GM18508 (cell line): Measurements from ENCODE around the gene TAF8.
"Not testable (repeated sequence)": the region's sequence is repeated elsewhere in the genome, so short reads cannot be mapped to it uniquely, and the experiment has no call there.

ENCODE experiments used
- ATAC-seq: cut with Tn5 transposase; IDR thresholded peaks from one replicate; pipeline ENCODE4 v1.9.1; 2021; ENCODE audit warnings: moderate number of reproducible peaks; ENCODE audit not compliant: insufficient read depth, unreplicated experiment

The TAF8 gene, protein sequence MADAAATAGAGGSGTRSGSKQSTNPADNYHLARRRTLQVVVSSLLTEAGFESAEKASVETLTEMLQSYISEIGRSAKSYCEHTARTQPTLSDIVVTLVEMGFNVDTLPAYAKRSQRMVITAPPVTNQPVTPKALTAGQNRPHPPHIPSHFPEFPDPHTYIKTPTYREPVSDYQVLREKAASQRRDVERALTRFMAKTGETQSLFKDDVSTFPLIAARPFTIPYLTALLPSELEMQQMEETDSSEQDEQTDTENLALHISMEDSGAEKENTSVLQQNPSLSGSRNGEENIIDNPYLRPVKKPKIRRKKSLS

DNA sequence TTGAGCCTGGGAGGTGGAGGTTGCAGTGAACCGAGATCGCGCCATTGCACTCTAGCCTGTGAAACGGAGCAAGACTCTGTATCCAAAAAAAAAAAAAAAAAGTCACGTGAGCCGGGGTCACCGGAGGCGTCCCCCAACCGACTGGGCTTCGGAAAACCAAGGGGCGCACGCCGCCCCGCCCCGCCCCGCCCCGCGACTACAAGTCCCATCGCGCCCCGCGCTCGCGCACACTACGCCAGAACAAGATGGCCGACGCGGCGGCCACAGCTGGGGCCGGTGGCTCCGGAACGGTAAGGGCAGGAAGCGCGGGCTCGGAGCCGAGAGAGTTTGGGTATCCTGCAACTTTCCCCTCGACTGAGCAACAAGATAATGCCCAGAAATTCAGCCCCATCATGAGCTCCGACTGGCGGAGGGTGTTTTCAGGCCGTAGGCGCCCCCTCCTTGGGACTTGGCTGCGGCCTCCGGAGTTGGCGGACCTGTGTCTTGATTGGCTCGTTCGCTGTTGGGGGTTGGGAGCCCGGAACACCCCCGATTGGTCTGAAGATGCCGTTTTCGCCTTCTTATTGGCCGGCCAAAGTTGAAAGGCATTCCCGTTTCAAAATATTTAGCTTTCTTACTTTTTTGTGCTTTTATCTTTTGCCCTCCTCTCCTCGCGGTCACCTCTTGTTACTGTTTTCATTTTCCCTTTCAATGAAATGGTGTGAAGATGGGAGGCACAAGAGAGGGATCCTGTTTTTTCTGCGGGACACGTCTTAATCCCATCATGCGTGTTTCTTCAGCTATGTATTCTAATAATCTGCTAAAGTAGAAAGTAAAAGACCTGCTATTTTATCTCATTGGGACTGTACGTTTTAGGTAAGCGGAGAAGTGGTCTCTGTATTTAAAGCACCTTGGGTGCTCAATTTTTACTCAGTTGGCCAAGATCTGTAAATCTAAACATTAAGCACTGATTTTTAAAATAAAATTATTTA lies at the start of gene TAF8:
TAF8 (plus strand) TSS at position 228 of the 971 bp plus-strand sequence; CDS start at position 246, 18 bp downstream.
- peak; percentile 55 for ATAC-seq

DNA sequence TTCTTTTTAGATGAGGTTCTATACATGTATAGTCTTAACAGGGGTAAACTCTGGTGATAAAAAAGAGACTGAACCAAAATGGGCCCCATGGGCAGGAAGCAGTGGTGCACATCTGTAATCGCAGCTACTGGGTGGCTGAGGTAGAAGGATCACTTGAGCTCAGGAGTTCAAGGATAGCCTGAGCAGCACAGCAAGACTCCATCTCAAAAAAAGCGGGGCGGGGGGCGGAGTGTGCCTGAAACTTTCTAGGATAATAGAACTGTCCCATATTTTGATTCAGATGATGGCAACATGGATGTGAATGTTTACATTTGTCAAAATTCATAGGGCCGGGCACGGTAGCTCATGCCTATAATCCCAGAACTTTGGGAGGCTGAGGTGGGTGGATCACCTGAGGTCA lies 48.8 kb upstream of the TAF8 start:
- ATAC-seq: no peak

DNA sequence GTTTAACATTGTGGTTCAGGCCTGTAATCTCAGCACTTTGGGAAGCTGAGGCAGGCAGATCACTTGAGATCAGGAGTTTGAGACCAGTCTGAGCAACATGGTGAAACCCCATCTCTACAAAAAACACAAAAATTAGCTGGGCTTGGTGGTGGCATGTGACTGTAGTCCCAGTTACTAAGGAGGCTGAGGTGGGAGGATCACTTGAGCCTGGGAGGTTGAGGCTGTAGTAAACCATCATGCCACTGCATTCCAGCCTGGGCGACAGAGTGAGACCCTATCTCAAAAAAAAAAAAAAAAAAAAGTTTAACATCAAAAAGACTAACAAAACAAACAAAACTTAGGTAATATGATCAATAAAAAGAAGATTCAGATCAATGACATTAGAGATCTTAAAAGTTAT lies 46.7 kb upstream of the TAF8 start:
- ATAC-seq: not testable (repeated sequence)

DNA sequence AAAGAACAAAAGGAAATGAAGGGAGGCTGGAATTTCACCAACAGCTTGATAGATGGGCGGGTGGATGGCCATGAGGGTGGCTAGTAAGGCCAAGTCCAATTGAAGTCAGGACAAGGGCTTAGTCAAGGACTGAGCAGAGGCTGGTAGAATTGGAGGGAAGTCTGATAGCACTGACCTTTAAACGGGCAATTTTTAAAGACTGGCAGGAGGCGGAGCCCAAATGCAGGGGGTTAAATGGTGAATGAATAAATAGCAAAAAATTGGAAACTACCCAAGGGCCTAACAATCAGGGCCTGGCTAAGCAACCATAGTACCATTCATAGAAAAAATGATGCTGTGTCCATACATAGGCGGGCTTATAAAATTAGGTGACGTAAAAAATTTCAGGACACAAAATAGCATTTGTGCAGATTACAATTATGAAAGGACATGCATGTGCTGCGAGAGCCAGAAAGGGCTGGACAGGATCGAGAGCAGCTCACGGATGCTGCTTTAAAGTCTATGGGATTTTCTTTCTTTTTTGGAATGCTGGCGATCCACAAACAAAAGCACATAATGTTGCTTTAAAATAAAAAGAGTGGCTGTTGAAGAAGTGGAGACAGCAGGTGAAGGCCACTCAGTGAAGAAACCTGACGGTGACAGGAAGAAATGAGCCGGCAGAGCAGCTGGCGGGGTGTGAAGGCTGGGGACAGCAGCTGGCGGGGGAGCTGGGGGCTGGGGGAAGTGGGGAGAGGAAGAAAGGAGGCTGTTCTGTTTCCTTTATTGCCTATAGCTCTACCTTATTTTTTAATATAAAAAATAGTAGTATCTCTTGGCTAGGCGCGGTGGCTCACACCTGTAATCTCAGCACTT lies 42.8 kb upstream of the TAF8 start:
- no peak for ATAC-seq

DNA sequence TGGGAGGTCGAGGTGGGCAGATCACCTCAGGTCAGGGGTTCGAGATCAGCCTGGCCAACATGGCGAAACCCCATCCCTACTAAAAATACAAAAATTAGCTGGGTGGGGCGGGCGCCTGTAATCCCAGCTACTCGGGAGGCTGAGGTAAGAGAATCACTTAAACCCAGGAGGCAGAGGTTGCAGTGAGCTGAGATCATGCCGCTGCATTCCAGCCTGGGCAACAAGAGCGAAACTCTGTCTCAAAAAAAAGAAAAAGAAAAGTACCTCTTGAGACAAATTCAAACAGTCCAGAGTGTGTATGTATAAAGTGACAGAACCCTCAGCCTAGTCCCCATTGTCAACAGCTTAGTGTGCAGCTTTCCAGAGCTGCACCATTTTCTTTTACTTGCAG lies 42.2 kb upstream of the TAF8 start:
- not testable (repeated sequence) for ATAC-seq

DNA sequence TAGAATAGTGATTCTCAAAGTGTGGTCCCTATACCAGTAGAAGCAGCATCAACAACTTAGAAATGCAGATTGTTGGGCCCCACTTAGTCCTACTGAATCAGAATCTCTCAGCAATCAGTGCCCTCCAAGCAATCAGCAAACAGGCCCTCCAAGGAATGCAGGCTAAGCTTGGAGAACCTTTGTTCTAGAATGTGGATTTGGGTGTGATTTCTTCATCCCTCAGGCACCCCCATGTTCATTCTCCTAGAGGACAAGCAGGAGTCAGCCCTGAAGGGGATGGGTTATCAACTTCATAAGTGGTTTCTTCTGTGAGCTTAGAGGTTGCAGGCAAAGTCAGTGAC lies 40.5 kb upstream of the TAF8 start:
- no peak for ATAC-seq

DNA sequence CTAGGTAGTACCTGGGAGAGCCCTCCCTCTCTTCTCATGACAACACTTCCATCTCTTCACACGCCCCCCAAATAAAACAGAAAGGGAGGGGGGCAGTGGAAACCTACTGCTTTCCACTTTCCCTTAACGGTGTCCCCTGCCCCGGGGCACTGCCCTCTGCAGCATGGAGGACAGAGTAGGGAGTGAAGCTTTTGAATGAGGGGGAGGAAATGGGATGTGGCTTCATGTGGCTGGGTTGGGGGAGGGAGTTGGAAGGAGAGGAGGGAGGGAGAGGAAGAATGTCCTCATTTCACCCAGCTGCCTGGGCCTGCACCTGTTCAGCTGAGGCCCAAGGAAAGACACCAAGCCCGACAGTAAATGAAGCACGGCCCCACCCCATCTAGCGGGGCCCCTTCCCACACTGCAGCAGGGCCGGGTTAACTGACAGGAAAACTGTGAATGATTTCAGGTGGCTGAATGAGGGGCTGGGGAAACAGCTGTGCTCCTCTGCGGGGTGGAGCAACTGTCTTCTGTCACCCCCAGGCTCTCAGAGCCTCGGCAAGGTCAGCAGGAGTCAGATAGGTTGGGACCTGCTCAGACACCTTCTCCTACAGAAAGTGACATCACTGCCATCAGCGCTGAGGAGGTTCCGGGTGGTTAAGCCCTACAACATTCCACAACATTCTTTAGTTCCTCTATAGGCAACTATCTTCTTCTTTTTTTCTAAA lies 40.0 kb upstream of the TAF8 start:
- no peak for ATAC-seq

DNA sequence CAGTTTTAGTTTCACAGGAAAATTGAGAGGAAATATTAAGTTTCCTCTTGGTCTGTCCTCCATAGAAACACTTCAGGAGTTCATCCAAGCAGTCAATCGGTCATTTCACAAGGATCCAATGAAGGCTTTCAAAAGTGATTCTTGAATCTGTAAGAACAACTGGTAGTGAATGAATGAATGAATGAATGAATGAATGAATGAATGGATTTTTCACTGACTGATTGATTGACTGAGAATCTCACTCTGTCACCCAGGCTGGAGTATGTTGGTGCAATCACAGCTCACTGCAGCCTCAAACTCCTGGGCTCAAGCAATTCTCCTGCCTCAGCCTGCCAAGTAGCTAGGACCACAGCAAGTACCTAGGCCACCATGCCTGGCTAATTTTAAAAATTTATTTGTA lies 39.4 kb upstream of the TAF8 start:
- ATAC-seq: no peak

DNA sequence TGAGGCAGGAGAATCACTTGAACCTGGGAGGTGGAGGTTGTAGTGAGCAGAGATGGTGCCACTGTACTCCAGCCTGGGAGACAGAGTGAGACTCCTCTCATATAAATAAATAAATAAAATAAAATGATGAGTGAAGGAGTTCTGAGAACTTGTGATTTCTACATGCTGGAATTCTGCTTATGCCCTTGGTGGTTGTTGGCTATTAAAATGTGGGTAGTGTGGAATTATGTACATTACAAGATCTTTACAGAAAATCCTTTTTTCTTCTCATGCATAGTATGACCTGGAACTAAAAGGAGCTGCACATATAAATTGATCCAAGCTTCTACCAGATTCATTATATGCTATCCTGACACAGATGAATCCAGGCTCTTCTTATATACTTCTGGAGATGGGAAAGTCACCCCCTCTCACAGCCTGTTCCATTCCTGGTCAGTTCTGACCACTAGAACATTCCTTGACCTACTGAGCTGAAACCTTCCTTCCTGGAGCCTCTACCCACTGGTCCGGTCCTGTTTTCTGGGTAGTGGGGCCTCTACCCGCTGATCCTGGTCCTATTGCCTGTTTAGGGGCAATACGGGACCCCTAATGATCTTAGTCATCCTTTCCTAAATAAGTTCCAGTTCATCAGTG lies 37.7 kb upstream of the TAF8 start:
- ATAC-seq: no peak

DNA sequence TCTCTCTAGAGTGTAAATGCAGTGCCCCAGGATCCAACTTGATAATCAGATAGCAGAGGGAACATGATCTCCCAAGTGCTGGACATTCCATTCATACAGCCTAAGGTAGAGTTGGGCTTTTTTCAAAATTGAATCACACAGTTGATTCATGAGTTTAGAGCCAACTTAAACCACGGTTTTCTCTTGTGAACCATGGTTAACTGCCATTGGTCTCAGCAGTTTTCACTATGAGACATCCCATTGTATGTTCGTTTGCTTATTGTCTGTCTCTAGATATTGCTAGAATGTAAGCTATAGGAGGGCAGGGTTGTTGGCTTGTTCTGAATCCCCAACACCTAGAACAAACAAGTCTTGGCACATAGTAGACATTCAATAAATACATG lies 37.2 kb upstream of the TAF8 start:
- no peak for ATAC-seq

DNA sequence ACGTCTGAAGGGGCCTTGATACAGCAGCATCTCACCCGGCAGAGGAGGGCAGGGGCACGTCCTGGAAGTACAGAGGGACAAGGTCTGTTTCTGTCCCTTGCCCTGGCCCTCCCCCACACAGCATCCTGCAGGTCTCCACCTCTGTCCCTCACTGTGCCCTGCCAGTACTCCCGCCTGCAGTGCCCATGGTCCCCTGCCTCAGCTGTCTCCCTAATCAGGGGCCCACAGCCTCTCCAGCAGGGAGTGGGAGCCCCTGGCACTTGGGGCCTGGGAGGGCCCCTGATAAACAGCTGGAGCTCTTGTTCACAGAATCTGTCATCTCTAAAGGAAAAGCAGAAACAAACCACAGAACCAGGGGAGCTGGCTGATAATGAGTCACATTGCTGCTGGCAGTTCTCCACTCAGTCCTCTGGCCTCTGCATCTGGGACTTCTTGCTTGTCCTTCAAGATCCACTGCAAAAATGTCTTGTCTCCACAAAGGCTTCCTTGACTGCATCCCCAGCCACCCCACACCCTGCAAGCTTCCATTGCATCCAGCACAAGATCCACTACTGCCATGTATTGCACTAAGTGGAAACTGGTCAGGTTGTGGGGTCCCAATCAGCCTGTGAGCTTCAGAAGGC lies 33.2 kb upstream of the TAF8 start:
- no peak for ATAC-seq

DNA sequence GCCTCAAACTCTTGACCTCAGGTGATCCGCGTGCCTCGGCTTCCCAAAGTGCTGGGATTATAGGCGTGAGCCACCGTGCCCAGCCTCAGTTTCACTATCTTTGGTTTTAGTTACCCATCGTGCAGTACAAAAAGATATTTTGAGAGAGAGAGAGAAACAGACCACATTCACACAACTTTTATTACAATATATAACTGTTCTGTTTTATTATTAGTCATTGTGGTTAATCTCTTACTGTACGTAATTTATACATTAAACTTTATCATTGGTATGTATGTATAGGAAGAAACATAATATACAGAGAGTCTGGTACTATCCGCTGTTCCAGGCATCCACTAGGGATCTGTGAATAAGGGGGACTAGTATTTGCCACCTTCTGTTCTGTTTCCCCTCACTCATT lies 29.4 kb upstream of the TAF8 start:
- ATAC-seq: no peak

DNA sequence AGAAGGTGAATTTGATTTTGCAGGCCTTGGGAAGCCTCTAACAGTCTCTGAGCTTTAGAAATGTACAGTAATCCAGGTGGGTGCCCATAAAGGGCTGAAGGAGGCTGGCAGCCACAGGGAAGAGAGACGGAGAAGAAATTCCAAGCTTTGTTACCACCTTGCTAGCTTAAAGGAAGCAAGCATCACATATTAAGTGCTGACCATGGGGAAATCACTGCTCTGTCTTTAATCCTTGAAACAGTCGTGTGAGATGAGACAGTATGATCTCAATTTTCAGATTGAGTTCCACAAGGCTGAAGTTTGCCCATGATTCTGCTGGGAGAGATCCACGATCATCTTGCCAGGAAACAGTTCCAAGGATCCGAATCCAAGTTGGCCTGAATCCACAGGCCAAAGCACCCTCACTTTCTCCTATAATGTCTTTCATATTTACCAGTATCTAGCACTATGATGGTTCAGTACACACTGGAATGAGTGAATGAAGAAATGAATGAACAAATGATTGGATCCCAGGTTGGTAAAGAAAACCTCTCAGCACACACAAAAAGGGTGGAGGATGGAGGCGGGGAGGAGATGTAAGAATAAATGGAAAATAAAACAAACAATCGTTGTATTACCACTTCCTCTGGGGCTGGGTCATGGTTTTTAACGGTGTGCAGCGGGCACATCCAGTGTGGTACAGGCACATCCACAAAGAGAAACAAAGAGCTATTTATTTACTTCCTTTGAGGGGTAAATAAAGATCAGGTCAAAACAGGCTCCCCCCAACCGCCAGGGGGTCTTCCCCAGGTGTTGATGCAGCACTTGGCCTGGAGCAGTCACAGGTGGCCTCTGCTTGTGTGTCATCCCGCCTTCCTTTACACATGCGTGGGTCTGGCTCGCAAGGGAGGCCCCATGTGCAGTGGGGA lies 28.2 kb upstream of the TAF8 start:
- ATAC-seq: no peak

DNA sequence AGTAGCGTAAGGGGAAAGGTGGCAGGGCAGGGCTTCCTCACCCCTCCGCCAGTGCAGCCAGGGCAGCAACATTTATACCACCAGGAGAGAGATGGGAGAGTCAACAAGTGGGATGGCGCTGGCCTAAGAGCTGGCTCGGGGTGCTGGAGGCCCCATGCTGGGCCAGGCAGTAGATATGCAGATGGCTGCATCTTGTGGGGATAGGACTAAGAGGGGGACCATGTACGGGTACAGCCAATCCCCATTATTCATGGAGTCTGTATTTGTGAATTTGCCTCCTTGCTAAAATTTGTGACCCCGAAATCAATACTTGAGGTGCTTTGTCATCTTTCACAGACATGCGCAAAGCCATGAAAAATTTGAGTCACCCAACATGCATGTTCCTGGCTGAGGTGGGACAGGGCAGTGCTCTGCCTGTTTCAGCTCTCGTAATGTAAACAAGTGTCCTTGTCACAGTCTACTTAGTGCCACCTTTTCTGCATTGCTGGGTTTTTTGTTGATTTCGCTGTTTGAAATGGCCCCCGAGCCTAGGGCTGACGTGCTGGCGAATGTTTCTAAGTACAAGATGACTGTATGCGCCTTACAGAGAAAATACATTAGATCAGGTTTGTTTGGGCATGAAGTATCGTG lies 27.5 kb upstream of the TAF8 start:
- ATAC-seq: no peak

DNA sequence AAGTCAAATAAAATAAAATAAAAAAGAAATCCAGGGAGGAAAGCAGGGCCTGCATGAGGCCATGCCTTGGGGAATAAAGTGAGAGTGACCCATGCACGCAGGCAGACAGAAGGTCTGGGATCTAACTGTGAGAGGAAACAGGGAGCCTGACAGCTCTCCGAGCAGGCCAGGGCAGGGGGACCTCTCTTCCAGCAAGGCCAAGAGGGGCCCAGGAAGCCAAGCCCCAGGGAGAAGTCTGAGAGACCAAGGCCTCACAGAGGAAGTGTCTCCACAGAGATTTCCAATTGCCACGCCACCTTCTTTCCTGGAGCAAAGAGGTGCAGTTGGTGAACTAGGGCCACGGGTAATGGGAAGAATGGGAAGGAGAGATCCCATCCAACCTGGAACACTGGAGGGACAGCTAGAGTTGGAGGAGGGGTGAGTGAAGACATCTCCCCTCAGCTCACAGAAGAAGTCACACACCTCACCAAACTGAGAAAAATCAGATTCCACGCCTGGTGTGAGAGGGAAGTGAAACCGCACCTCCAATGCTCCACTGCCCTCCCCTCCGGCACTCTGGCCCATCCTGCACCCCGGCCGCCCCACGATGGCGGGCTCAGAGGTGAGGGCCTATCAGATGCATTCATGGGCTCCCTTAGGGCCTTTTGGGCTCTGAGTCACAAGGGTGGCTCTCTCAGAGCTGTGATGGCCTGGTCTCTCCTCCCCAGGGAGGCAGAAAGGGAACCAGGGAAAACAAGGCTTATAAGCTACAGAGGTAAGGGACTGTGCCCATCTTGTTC lies 25.1 kb upstream of the TAF8 start:
- ATAC-seq: no peak

DNA sequence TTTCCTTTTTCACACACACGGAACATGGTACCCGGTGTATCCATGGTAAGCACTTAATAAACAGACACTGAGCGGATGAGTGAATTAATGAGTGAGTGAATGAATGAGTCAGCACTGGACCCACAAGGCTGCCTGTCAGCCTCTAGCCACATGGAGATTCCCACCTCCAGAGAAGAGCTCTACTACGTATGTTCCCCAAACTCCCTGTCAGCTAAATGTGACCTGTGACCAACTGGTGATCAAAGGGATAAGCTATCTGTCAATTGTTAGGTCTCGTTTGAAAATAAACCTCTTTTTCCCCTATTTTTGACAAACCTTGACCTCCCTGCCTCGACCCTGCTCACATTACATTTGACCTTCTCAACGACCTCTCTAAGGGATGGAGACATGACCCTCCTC lies 24.5 kb upstream of the TAF8 start:
- no peak for ATAC-seq

DNA sequence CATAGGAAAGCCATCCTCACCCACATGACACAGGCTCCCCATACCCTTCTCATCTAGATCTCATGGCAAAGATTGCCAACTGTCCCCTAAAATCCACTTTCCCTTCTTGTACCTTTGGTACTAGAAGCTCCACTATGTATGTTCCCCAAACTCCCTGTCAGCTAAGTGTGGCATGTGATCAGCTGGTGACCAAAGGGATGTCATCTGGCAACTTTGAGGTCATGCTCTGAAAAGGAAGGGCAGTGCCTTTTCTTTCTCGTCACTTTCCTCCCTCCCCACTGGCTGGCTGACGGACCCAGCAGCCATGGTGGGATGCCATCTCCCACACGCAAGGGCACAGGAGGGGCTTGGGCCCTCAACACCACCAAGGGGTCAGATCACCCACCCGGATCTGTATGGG lies 23.8 kb upstream of the TAF8 start:
- no peak for ATAC-seq
